HG02870 (cell line): ENCODE data around the gene CPNE2.

ENCODE experiments used
- ATAC-seq: cut with Tn5 transposase; IDR thresholded peaks from one replicate; pipeline ENCODE4 v1.9.1; 2021; ENCODE audit warnings: mild to moderate bottlenecking, moderate library complexity; ENCODE audit not compliant: unreplicated experiment

The CPNE2 gene

GRCh38 chr16:57143149-57143921 is 51.0 kb downstream of the CPNE2 start:
- ATAC-seq, result no peak

- ATAC-seq, result no peak
Measured at GRCh38 chr16:57144027-57144426, 51.6 kb downstream of the CPNE2 start.

GRCh38 chr16:57145046-57146021 is 53.0 kb downstream of the CPNE2 start:
- no peak for ATAC-seq

- no peak for ATAC-seq
Measured at GRCh38 chr16:57146040-57146647, 53.8 kb downstream of the CPNE2 start.

- no peak for ATAC-seq
Measured at GRCh38 chr16:57146735-57147134, 54.4 kb downstream of the CPNE2 start.

- no peak for ATAC-seq
Measured at GRCh38 chr16:57147381-57148221, 55.2 kb downstream of the CPNE2 start.

GRCh38 chr16:57148481-57148880 is 56.1 kb downstream of the CPNE2 start:
- no peak for ATAC-seq

GRCh38 chr16:57149391-57149790 is 57.0 kb downstream of the CPNE2 start:
- ATAC-seq, result no peak

- no peak for ATAC-seq
Measured at GRCh38 chr16:57150682-57151330, 58.4 kb downstream of the CPNE2 start.

- ATAC-seq, result no peak
Measured at GRCh38 chr16:57151369-57151768, 59.0 kb downstream of the CPNE2 start.

GRCh38 chr16:57152096-57153093 is 60.0 kb downstream of the CPNE2 start:
- ATAC-seq, result no peak

GRCh38 chr16:57153841-57154240 is 61.5 kb downstream of the CPNE2 start:
- ATAC-seq, result no peak

- ATAC-seq, result no peak
Measured at GRCh38 chr16:57155702-57156350, 63.4 kb downstream of the CPNE2 start.

- no peak for ATAC-seq
Measured at GRCh38 chr16:57156351-57156703, 63.9 kb downstream of the CPNE2 start.

- no peak for ATAC-seq
Measured at GRCh38 chr16:57157533-57157932, 65.2 kb downstream of the CPNE2 start.

- no peak for ATAC-seq
Measured at GRCh38 chr16:57159447-57159846, 67.1 kb downstream of the CPNE2 start.

- no peak for ATAC-seq
Measured at GRCh38 chr16:57163842-57164241, 71.5 kb downstream of the CPNE2 start.

GRCh38 chr16:57165483-57165882 is 73.1 kb downstream of the CPNE2 start:
- no peak for ATAC-seq
